ENCODE measurements around the gene SASH1. TPM values are rescaled to one million over a fixed set of nuclear protein-coding genes. Genes with fewer than 3 reads are reported as not detected.

The SASH1 gene
- total and polyA plus RNA-seq, 2 experiments from 2014 or later = 69.1 to 99.0 TPM

DNA sequence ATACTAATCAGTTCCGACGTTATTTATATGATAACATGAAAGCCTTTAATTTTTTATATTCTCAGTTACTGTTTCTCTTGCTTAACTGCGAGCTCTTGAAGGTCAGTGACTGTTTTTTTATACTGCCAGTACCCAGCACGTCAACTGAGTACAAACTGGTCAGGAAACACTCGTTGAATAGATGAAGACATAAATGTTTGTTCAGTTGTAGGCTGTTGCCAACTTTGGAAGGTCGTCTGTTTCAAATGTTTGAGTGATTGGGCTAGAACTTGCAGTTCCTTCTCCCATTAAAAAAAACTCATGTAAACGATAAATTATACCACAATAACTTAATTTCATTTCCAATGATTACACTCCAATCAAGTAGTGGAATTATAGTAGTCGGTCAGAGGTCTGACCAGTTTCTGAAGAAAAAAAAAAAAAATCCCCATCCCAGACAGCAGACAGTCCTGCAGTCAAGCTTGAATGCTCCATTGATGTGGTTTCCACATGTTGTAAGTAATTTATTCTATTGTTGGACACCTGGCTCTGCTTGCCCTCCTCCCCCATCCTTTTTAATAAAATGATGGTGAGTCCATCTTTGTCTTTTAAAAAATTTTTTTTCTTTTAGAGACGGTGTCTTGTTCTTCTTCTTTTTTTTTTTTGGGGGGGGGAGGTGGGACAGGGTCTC, 81.1 kb downstream of the SASH1 start:
- no peak overlapping the region for H2AFZ ChIP-seq
- no peaks in the 10 kb centered on the region for H3K9me2 ChIP-seq (ENCODE audit: insufficient read depth)
- H3K27ac ChIP-seq = no peak overlapping the region
- H3K27me3 ChIP-seq (replicated peaks; ENCODE audit: insufficient read depth) = no peaks in the 10 kb centered on the region
- no peak for TF ChIP-seq EZH2 (IDR thresholded peaks at IDR 0.05; ENCODE audit: insufficient read depth, poor library complexity, severe bottlenecking)
- no peak for TF ChIP-seq EZH2phosphoT487 (IDR thresholded peaks at IDR 0.05; ENCODE audit: insufficient read depth, low read depth)
- peaks cover 97% of the 10 kb centered on the region for H3K79me2 ChIP-seq (ENCODE audit: insufficient read depth)
- in situ Hi-C loops (cut with MboI) = no loop called here
- no peak overlapping the region for H3K9ac ChIP-seq
- DNase-seq = no peak
- H3K9me3 ChIP-seq (ENCODE audit: low read depth) = no peaks in the 10 kb centered on the region
- no peak overlapping the region for H3K4me2 ChIP-seq (ENCODE audit: unreplicated experiment)
- H3K36me3 ChIP-seq (ENCODE audit: low read depth) = no peaks in the 10 kb centered on the region
- peaks cover 15% of the 10 kb centered on the region; the same call in 1 of the 2 replicates for H3F3A ChIP-seq (ENCODE audit: insufficient read depth)
- H3K4me1 ChIP-seq (ENCODE audit: insufficient read depth) = 0 out of 2 replicates have a peak, but pooled peaks cover 8% of the 10 kb centered on the region
- H4K20me1 ChIP-seq (ENCODE audit: insufficient read depth) = no peaks in the 10 kb centered on the region
- WGBS, 2 experiments (ENCODE audit: low coverage in 1 of 2, low lambda C conversion rate in 2 of 2, missing lambda C conversion rate in 2 of 2) = 55 to 57% methylated on average over 9 of the region's 9 CpGs
- H3K4me3 ChIP-seq = no peak overlapping the region

DNA sequence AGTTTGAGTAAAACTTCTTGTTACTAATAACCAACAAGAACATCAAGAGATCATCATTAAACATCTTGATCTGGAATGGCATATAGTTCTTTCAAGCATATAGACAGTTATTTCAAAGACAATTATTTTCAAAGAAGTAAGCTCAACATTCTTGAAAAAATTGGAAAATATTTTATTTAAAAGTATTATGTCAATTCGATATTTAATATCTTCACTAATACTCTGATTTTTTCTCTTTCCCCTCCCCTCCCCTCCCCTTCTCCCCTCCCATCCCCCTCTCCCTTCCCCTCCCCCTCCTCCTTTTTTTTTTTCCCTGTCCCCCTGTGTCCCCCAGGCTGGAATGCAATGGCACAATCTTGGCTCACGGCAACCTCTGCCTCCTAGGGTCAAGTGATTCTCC, 82.8 kb downstream of the SASH1 start:
- DNase-seq = no peak
- Histone ChIP-seq H3K4me1 (ENCODE audit: insufficient read depth) (0 out of 2 replicates have a peak, but pooled peaks cover 8% of the 10 kb centered on the region), H3F3A (ENCODE audit: insufficient read depth) (peaks cover 10% of the 10 kb centered on the region; the same call in 1 of the 2 replicates), H3K4me3 (no peak overlapping the region), H3K9ac (no peak overlapping the region), H3K27ac (no peak overlapping the region), H3K36me3 (ENCODE audit: low read depth) (no peaks in the 10 kb centered on the region), H3K9me2 (ENCODE audit: insufficient read depth) (no peaks in the 10 kb centered on the region), H3K9me3 (ENCODE audit: low read depth) (no peaks in the 10 kb centered on the region), H4K20me1 (ENCODE audit: insufficient read depth) (no peaks in the 10 kb centered on the region), H3K79me2 (ENCODE audit: insufficient read depth) (peaks cover 97% of the 10 kb centered on the region), H2AFZ (no peak overlapping the region), H3K4me2 (ENCODE audit: unreplicated experiment) (no peak overlapping the region), H3K27me3 (replicated peaks; ENCODE audit: insufficient read depth) (no peaks in the 10 kb centered on the region)
- TF ChIP-seq EZH2 (IDR thresholded peaks at IDR 0.05; ENCODE audit: insufficient read depth, poor library complexity, severe bottlenecking) = no peak
- no peak for TF ChIP-seq EZH2phosphoT487 (IDR thresholded peaks at IDR 0.05; ENCODE audit: insufficient read depth, low read depth)
- in situ Hi-C loops (cut with MboI) = no loop called here
- WGBS, 2 experiments (ENCODE audit: low coverage in 1 of 2, low lambda C conversion rate in 2 of 2, missing lambda C conversion rate in 2 of 2) = 94 to 98% methylated on average over 2 of the region's 2 CpGs

DNA sequence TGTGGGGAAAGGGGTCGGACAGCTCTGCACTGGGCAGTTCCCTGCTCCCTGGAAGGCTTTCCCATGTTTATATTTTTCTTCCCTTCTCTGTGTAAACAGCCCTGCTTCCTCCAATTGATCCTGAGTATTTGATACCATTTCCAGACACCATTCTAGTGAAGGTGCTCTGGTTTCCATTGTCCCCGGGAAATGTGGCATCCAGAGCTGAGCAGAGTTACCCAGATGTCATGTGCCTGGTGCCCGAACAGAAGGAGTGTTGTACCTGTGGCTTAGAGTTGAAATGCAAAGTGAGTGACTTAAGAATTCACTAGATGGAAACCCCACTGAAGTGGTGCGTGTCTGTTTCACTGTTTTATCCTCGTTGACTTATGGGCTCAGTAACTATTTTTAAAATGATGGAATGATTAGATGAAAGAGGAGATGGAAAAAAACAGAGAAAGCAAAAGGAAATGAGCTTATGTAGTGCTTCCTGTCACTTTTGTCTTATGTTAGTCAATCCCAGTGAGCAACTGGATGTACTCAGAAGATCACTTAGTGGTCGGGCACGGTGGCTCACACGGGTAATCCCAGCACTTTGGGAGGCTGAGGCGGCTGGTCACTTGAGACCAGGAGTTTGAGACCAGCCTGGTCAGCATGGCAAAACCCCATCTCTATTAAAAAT, 83.8 kb downstream of the SASH1 start:
- Histone ChIP-seq H3K79me2 (ENCODE audit: insufficient read depth) (peaks cover 97% of the 10 kb centered on the region), H2AFZ (no peak overlapping the region), H3K27me3 (replicated peaks; ENCODE audit: insufficient read depth) (no peaks in the 10 kb centered on the region), H3K9ac (no peak overlapping the region), H3K36me3 (ENCODE audit: low read depth) (no peaks in the 10 kb centered on the region), H3F3A (ENCODE audit: insufficient read depth) (peaks cover 10% of the 10 kb centered on the region; the same call in 1 of the 2 replicates), H3K4me3 (no peak overlapping the region), H3K4me1 (ENCODE audit: insufficient read depth) (0 out of 2 replicates have a peak, but pooled peaks cover 8% of the 10 kb centered on the region), H3K9me2 (ENCODE audit: insufficient read depth) (no peaks in the 10 kb centered on the region), H3K9me3 (ENCODE audit: low read depth) (no peaks in the 10 kb centered on the region), H4K20me1 (ENCODE audit: insufficient read depth) (no peaks in the 10 kb centered on the region), H3K4me2 (ENCODE audit: unreplicated experiment) (no peak overlapping the region), H3K27ac (no peak overlapping the region)
- no peak for DNase-seq
- 75 to 76% methylated on average over 9 of the region's 9 CpGs for whole genome bisulfite sequencing, 2 experiments (ENCODE audit: low coverage in 1 of 2, low lambda C conversion rate in 2 of 2, missing lambda C conversion rate in 2 of 2)
- TF ChIP-seq EZH2phosphoT487 (IDR thresholded peaks at IDR 0.05; ENCODE audit: insufficient read depth, low read depth) = no peak
- in situ Hi-C loops (cut with MboI) = no loop called here

DNA sequence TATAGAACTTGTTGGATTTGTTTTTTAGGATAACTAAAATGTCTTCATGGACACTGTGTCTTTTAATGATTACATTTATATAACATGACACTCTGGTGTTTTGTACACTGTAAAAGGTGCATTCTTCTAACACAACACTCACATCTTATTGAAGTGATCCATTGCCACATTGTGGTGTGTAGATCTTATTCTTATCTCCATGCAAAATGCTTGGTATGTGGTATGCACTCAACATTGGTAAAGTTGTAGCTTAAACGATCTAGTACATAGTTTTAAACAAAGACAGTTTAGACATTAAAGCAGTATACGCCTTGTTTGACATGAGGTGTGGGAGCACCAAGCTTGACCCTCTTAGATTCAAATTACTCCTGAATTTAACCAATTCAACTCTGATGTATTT, 84.7 kb downstream of the SASH1 start:
- no peak overlapping the region for H2AFZ ChIP-seq
- no peaks in the 10 kb centered on the region for H3K9me2 ChIP-seq (ENCODE audit: insufficient read depth)
- H3K9ac ChIP-seq = no peak overlapping the region
- no peak overlapping the region for H3K4me3 ChIP-seq
- H3F3A ChIP-seq (ENCODE audit: insufficient read depth) = peaks cover 10% of the 10 kb centered on the region; the same call in 1 of the 2 replicates
- H3K9me3 ChIP-seq (ENCODE audit: low read depth) = no peaks in the 10 kb centered on the region
- no peak overlapping the region for H3K27ac ChIP-seq
- WGBS, 2 experiments (ENCODE audit: low coverage in 1 of 2, low lambda C conversion rate in 2 of 2, missing lambda C conversion rate in 2 of 2) = 52 to 57% methylated on average over 2 of the region's 2 CpGs
- in situ Hi-C loops (cut with MboI) = no loop called here
- H3K27me3 ChIP-seq (replicated peaks; ENCODE audit: insufficient read depth) = no peaks in the 10 kb centered on the region
- TF ChIP-seq EZH2 (IDR thresholded peaks at IDR 0.05; ENCODE audit: insufficient read depth, poor library complexity, severe bottlenecking) = no peak
- TF ChIP-seq EZH2phosphoT487 (IDR thresholded peaks at IDR 0.05; ENCODE audit: insufficient read depth, low read depth) = no peak
- DNase-seq = no peak
- no peak overlapping the region for H3K4me2 ChIP-seq (ENCODE audit: unreplicated experiment)
- H4K20me1 ChIP-seq (ENCODE audit: insufficient read depth) = no peaks in the 10 kb centered on the region
- H3K79me2 ChIP-seq (ENCODE audit: insufficient read depth) = peaks cover 97% of the 10 kb centered on the region
- H3K36me3 ChIP-seq (ENCODE audit: low read depth) = no peaks in the 10 kb centered on the region
- peaks cover 12% of the 10 kb centered on the region; the same call in 1 of the 2 replicates for H3K4me1 ChIP-seq (ENCODE audit: insufficient read depth)

Data from GM23248 (cell line).